Epithelial cell of prostate (primary cell): Measurements from ENCODE around the gene IL23A.
"Not testable (repeated sequence)": the region's sequence is repeated elsewhere in the genome, so short reads cannot be mapped to it uniquely, and the experiment has no call there.

ENCODE experiments used
- DNase-seq: peaks from one replicate; pipeline ENCODE4 v3.0.0-alpha.2; 2011; ENCODE audit warnings: low read depth, low spot score
- H3K27ac ChIP-seq: fragments of 450-650 bp; 2 replicates; pipeline ENCODE4 v1.5.1; 2017; ENCODE audit warnings: mild to moderate bottlenecking

The IL23A gene

GRCh38 chr12:56324206-56324605, 14.5 kb upstream of the IL23A start:
- DNase-seq: no peak
- H3K27ac ChIP-seq: no peak overlapping the region

GRCh38 chr12:56326126-56326525, 12.6 kb upstream of the IL23A start:
- no peak for DNase-seq
- H3K27ac ChIP-seq: no peak overlapping the region

GRCh38 chr12:56326533-56326932, 12.2 kb upstream of the IL23A start:
- no peak overlapping the region for H3K27ac ChIP-seq

GRCh38 chr12:56330936-56331490, 7.7 kb upstream of the IL23A start:
- no peak for DNase-seq
- H3K27ac ChIP-seq: peak overlapping the region; percentile 19

More at GRCh38 chr12:56326533-56326932, 12.2 kb upstream of the IL23A start:
- no peak for DNase-seq

GRCh38 chr12:56332512-56333196, 6.0 kb upstream of the IL23A start:
- peak overlapping the region; percentile 90 for H3K27ac ChIP-seq
- no peak for DNase-seq

GRCh38 chr12:56333197-56333678, 5.4 kb upstream of the IL23A start:
- H3K27ac ChIP-seq: peak overlapping the region; percentile 90
- no peak for DNase-seq

GRCh38 chr12:56333679-56334489, 4.8 kb upstream of the IL23A start, which contains the start of gene PAN2:
Gene PAN2, minus strand, starts transcription at chr12:56334000. Its CDS starts 906 bp downstream, at chr12:56333094.
- peak; percentile 66 for DNase-seq
- H3K27ac ChIP-seq: peak within 1 kb of the TSS; percentile 90

GRCh38 chr12:56334490-56334793, 4.2 kb upstream of the IL23A start:
- H3K27ac ChIP-seq: peak overlapping the region; percentile 90
- DNase-seq: no peak

GRCh38 chr12:56335527-56335926, 3.2 kb upstream of the IL23A start:
- not testable (repeated sequence) for H3K27ac ChIP-seq

GRCh38 chr12:56336361-56337167, 2.1 kb upstream of the IL23A start:
- DNase-seq: no peak
- H3K27ac ChIP-seq: no peak overlapping the region

More at GRCh38 chr12:56335527-56335926, 3.2 kb upstream of the IL23A start:
- DNase-seq: not testable (repeated sequence)

GRCh38 chr12:56337753-56338251, 882 bp upstream of the IL23A start:
- DNase-seq: no peak
- peak overlapping the region; percentile 73 for H3K27ac ChIP-seq

GRCh38 chr12:56339158-56339422, 406 bp downstream of the IL23A start:
- H3K27ac ChIP-seq: peak overlapping the region; percentile 73
- DNase-seq: no peak

GRCh38 chr12:56341616-56342015, 2.9 kb downstream of the IL23A start:
- DNase-seq: no peak
- no peak overlapping the region for H3K27ac ChIP-seq

GRCh38 chr12:56342290-56342689, 3.6 kb downstream of the IL23A start:
- H3K27ac ChIP-seq, DNase-seq: not testable (repeated sequence)

- no peak overlapping the region for H3K27ac ChIP-seq
- DNase-seq: no peak
These were observed 8.0 kb downstream of the IL23A start for GRCh38 chr12:56346675-56347074.

GRCh38 chr12:56347255-56347654, 8.6 kb downstream of the IL23A start:
- not testable (repeated sequence) for H3K27ac ChIP-seq, DNase-seq

GRCh38 chr12:56348776-56349175, 10.1 kb downstream of the IL23A start:
- no peak overlapping the region for H3K27ac ChIP-seq
- no peak for DNase-seq

GRCh38 chr12:56350662-56351061, 12.0 kb downstream of the IL23A start:
- DNase-seq: no peak
- no peak overlapping the region for H3K27ac ChIP-seq

GRCh38 chr12:56351325-56351724, 12.6 kb downstream of the IL23A start:
- DNase-seq: no peak
- peak overlapping the region; percentile 3 for H3K27ac ChIP-seq

- DNase-seq: peak; percentile 43
- H3K27ac ChIP-seq: peak overlapping the region; percentile 93
These were observed 20.3 kb downstream of the IL23A start for GRCh38 chr12:56358836-56359532.
